GM12892 (cell line): Measurements from ENCODE around the gene NBEA.

Experiments used
- POLR2A ChIP-seq: IDR thresholded peaks from 2 replicates; pipeline ENCODE4 v1.6.1; 2011; ENCODE audit warnings: low read depth, low read length, control low read depth
- POLR2AphosphoS5 ChIP-seq: IDR thresholded peaks from 2 replicates; pipeline ENCODE4 v1.6.1; 2011; ENCODE audit warnings: low read depth, low read length, control low read depth

DNA sequence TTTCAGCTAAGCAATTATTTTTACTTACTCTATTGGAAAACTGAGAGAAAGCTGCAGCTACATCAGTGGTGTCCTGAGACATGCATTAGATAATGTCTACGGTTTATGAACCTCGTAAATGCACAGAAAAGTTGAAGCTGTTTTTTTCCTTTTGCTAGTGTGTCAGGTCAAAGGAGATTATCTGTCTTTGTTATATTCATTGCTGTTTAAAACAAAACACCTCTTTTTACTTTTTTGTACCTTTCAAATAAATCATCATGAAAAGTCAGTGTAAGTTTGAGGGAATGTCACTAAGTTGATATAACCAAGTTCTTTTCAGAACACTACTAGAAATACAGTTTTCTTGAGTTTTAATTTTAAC, 2.2 kb downstream of the NBEA start:
- TF ChIP-seq POLR2AphosphoS5 (no peak), POLR2A (no peak)
